GM06990 (cell line): ENCODE measurements around the gene LOXL1.
A peak's percentile ranks its signal among the peaks of the same experiment; 100 is the strongest.
"Not testable (repeated sequence)": the region's sequence is repeated elsewhere in the genome, so short reads cannot be mapped to it uniquely, and the experiment has no call there.

Experiments used
- DNase-seq: peaks from one replicate; pipeline ENCODE4 v3.0.0-alpha.2; 2011; ENCODE audit not compliant: insufficient read length; ENCODE audit errors: extremely low read depth
- H3K27me3 ChIP-seq: replicated peaks from 2 replicates; pipeline ENCODE4 v1.6.0; 2011; ENCODE audit warnings: low read length; ENCODE audit not compliant: control insufficient read depth, insufficient read depth
- H3K36me3 ChIP-seq: 2 replicates; pipeline ENCODE4 v1.5.1; 2011; ENCODE audit warnings: low read length; ENCODE audit not compliant: control insufficient read depth, insufficient read depth
- H3K4me3 ChIP-seq: replicated peaks from 2 replicates; pipeline ENCODE4 v1.5.1; 2011; ENCODE audit warnings: low read depth, mild to moderate bottlenecking, control low read depth, low read length
- TF ChIP-seq, protein P1 (sequence below): IDR thresholded peaks from 2 replicates; pipeline ENCODE4 v1.5.1; 2011; ENCODE audit warnings: low read length, control low read depth, mild to moderate bottlenecking, inconsistent platforms; ENCODE audit not compliant: insufficient read depth, poor library complexity, severe bottlenecking

The LOXL1 gene

DNA sequence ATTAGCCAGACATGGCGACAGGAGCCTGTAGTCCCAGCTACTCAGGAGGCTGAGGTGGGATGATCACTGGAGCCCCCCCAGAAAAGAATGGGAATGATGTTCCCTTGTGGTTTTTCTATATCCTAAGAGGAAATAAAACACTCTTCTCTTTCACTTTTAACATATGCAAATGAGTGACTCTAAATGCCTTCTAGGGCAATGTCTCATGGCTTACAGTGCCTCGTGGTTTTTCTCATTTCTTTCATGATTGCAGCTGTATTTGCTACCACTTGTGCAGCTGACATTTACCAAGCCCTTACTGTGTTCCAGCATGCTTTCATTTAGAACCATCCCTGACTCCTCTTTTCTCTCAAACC lies 39.5 kb downstream of the LOXL1 start:
- no peaks in the 10 kb centered on the region for H3K27me3 ChIP-seq
- no peaks in the 10 kb centered on the region for H3K36me3 ChIP-seq
- H3K4me3 ChIP-seq: no peak overlapping the region
- TF ChIP-seq, protein P1, sequence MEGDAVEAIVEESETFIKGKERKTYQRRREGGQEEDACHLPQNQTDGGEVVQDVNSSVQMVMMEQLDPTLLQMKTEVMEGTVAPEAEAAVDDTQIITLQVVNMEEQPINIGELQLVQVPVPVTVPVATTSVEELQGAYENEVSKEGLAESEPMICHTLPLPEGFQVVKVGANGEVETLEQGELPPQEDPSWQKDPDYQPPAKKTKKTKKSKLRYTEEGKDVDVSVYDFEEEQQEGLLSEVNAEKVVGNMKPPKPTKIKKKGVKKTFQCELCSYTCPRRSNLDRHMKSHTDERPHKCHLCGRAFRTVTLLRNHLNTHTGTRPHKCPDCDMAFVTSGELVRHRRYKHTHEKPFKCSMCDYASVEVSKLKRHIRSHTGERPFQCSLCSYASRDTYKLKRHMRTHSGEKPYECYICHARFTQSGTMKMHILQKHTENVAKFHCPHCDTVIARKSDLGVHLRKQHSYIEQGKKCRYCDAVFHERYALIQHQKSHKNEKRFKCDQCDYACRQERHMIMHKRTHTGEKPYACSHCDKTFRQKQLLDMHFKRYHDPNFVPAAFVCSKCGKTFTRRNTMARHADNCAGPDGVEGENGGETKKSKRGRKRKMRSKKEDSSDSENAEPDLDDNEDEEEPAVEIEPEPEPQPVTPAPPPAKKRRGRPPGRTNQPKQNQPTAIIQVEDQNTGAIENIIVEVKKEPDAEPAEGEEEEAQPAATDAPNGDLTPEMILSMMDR: no peak
- peak; percentile 50 for DNase-seq

DNA sequence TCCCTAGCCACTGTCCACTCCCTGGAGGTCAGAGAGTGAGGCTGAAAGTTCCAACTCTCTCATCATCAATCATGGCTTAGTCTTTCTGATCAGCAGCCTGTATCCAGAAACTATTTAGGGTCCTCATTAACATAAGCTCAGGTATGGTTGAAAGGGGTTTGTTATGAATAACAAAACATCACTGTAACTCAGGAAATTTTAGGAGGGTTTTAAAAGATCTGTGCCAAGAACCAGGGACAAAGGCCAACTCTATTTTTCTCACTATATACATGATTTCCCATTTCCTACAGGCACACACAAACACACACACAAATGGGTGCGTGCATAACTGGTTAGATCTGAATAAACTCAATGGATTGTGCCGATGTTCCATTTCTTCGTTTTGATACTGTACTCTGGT lies 42.2 kb downstream of the LOXL1 start:
- TF ChIP-seq, protein P1: no peak
- no peak for DNase-seq
- no peak overlapping the region for H3K4me3 ChIP-seq
- H3K36me3 ChIP-seq: no peaks in the 10 kb centered on the region
- no peaks in the 10 kb centered on the region for H3K27me3 ChIP-seq

DNA sequence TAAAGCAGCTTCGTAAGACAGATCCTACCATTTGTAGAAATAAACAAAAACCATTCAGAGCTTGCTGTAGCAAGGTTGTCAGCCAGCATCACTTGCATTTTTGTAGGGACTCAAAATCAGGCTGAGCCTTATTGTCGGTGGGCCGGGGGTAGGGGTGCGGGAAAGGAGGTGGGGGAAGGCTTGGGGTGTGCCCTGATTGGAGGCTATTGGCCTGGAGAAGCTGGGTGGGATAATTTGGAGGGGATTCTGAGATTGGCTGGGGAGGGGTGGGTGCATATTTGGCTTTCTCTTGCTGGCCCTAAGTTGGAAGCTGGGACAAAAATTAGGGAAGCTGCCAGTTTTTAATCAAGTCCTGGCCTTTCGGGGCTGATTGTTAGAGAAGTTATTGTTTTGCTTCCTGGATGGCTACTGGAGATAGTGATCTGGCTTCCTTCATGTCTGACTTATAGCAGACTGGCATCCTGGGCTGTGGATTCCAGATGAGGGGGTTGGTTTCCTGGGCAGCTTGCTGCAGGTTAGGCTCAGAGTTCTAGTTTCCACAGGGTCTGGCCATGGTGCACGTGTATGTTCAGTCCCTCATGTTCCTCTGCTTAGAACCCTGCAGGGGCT lies 43.0 kb downstream of the LOXL1 start:
- TF ChIP-seq, protein P1: no peak

DNA sequence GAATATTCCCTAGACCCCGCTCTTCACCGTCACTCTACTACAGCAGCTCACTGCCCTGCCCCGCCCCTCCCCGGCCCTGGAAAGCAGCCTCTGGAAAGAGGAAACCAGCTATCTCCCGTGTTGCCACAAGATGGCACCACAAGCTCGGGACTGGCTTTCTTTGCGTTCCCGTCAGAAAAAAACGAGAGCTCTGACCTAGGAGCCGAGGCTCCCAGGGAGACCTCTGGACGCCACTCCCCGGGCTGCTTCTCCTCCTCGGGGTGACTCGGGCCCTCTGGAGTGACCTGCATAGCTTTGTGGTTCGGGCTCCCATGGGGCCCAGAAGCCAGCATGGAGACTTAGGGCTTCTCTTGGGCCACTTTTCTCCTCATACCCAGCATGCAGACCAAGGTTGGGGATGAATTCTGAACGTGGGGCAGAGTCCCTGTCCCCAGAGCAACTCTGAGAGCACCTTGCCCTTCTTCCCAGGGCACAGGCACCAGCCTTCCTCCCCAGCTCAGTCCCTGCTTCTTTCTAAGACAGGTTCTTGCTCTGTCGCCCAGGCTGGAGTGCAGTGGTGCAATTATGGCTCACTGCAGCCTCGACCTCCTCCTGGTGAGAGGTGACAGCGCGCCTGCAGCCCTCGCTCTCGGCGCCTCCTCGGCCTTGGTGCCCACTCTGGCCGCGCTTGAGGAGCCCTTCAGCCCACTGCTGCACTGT lies 46.9 kb downstream of the LOXL1 start:
- Histone ChIP-seq H3K27me3 (no peaks in the 10 kb centered on the region), H3K36me3 (no peaks in the 10 kb centered on the region), H3K4me3 (no peak overlapping the region)
- TF ChIP-seq, protein P1: peak; percentile 88
- DNase-seq: peak; percentile 63

More for the DNA sequence above, 43.0 kb downstream of the LOXL1 start:
- no peaks in the 10 kb centered on the region for H3K36me3 ChIP-seq
- DNase-seq: no peak
- no peak overlapping the region for H3K4me3 ChIP-seq
- H3K27me3 ChIP-seq: no peaks in the 10 kb centered on the region

DNA sequence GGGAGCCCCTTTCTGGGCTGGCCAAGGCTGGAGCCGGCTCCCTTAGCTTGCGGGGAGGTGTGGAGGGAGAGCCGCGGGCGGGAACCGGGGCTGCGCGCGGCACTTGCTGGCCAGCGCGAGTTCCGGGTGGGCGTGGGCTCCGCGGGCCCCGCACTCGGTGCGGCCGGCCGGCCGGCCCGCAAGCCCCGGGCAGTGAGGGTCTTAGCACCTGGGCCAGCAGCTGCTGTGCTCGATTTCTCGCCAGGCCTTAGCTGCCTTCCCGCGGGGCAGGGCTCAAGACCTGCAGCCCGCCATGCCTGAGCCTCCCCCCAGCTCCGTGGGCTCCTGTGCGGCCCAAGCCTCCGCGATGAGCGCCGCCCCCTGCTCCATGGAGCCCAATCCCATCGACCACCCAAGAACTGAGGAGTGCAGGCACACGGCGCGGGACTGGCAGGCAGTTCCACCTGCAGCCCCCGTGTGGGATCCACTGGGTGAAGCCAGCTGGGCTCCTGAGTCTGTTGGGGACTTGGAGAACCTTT lies 47.5 kb downstream of the LOXL1 start:
- not testable (repeated sequence) for H3K27me3 ChIP-seq, H3K4me3 ChIP-seq, H3K36me3 ChIP-seq, DNase-seq

DNA sequence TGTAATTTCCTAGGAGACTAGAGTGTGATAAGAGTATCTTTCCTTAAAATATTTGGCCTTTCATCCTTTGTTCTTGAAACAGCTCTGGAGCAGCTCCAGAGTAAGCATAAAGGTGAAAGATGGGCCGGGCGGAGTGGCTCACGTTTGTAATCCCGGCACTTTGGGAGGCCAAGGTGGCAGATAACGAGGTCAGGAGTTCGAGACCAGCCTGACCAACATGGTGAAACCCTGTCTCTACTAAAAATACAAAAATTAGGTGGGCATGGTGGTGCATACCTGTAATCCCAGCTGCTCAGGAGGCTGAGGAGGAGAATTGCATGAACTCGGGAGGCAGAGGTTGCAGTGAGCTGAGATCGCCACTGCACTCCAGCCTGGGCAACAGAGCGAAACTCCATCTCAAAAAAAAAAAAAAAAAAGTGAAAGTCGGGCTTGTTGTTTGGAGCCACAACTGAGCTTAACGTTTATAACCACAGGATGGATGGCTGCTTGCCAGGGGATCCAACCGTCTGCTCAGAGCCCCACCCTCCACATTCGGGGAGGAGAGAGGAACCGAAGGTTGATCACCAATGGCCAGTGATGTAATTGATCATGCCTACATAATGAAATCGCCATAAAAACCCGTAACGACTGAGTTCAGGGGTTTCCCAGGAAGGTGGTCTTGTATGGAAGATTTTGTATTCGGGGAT lies 49.3 kb downstream of the LOXL1 start:
- DNase-seq, H3K4me3 ChIP-seq, H3K27me3 ChIP-seq, H3K36me3 ChIP-seq: not testable (repeated sequence)
